Stomach (tissue), 4 donors: ENCODE data around the gene WDR44.

Experiments used
- CTCF ChIP-seq, 7 experiments: fragments of 450-650 bp in 4 of 7; fragments of 200-600 bp in 3 of 7; sonication (generic) in 3 of 7; IDR thresholded peaks; one replicate each; pipeline ENCODE4 v1.5.1; 2016 to 2019; ENCODE audit warnings: antibody characterized with exemption in 7 of 7, control low read depth in 2 of 7, mild to moderate bottlenecking in 1 of 7
- EP300 ChIP-seq: sonication (generic); formaldehyde crosslinking; IDR thresholded peaks from one replicate; pipeline ENCODE4 v1.6.1; 2017; ENCODE audit warnings: antibody characterized with exemption

DNA sequence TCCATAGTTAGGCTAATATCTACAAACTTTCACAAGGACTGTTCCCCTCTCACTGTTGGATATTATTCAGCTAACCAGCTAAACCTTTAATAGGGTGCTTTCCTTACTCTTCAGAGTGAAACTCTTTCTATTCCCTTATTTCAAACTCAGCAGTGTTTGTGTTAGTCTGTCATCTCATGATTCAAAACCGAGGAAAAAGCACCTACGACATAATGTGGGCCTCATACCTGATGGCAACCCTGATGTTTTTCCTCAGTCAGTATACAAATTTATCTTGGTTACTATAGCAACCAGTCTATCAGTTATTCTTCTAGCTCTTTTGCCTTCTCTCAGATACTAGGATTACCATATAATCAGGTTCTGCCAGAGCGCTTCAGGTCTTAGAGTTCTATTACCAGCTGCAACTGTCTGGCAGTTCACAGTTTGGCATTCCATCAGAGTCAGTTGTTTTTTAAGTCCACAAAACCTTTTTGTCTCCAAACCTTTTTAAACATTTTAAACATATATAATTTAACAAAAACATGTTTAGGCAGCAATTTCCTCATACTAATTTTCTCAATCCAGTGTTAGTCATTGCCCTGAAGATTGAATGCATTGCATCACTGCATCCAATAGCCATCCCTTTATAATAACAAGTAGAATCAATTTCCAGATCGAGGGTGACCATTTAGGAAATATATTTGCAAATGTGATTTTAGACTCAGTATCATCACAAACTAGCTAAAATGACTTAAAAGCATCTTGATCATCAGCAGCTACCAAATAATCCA lies 7.4 kb downstream of the WDR44 start:
- TF ChIP-seq CTCF (IDR thresholded peaks at IDR 0.05): no peak
- no peak for TF ChIP-seq EP300
